CD8-positive, alpha-beta memory T cell (primary cell): ENCODE measurements around the gene SNX27. TPM values are rescaled to one million over a fixed set of nuclear protein-coding genes. Genes with fewer than 3 reads are reported as not detected.

Source experiments
- CTCF ChIA-PET: fragments of 350-600 bp; sonication (Branson Sonifier 250); formaldehyde crosslinking; loops from one replicate; lab custom pipeline; 2021; ENCODE audit warnings: antibody characterized with exemption; lab: Charles Lee
- POLR2A ChIA-PET: fragments of 350-600 bp; sonication (Branson Sonifier 250); formaldehyde crosslinking; loops from one replicate; lab custom pipeline; 2021; ENCODE audit warnings: antibody characterized with exemption; lab: Charles Lee
- DNase-seq, 5 donors: peaks; one replicate each; pipeline versions ENCODE4 v3.0.0 to v3.0.0-alpha.2; 2020 to 2022; ENCODE audit warnings: mixed read lengths in 1 of 5
- H3K27ac ChIP-seq: one replicate; pipeline ENCODE4 v1.7.0; 2013; ENCODE audit warnings: low read depth, mild to moderate bottlenecking, low read length, moderate library complexity
- H3K27me3 ChIP-seq: 2 replicates; pipeline ENCODE4 v1.7.0; 2013; ENCODE audit warnings: low read length, mild to moderate bottlenecking; ENCODE audit not compliant: insufficient read depth, poor library complexity, severe bottlenecking
- H3K36me3 ChIP-seq: 2 replicates; pipeline ENCODE4 v1.7.0; 2013; ENCODE audit warnings: mild to moderate bottlenecking, low read length, moderate library complexity; ENCODE audit not compliant: insufficient read depth
- H3K4me1 ChIP-seq: 2 replicates; pipeline ENCODE4 v1.7.0; 2013; ENCODE audit warnings: mild to moderate bottlenecking, low read length, moderate library complexity; ENCODE audit not compliant: insufficient read depth
- H3K4me3 ChIP-seq: 2 replicates; pipeline ENCODE4 v1.7.0; 2013; ENCODE audit warnings: mild to moderate bottlenecking, low read length
- H3K9me3 ChIP-seq: 2 replicates; pipeline ENCODE4 v1.7.0; 2013; ENCODE audit warnings: mild to moderate bottlenecking, low read length
- H3K27ac Mint-ChIP-seq, 8 donors: one replicate each; pipeline ENCODE4 v1.8.0; 2020 to 2021; ENCODE audit warnings: mixed read lengths in 8 of 8, mild to moderate bottlenecking in 6 of 8, inconsistent platforms in 3 of 8, moderate library complexity in 3 of 8
- H3K27me3 Mint-ChIP-seq, 2 donors: one replicate each; pipeline ENCODE4 v1.8.0; 2020 to 2021; ENCODE audit warnings: mixed read lengths in 2 of 2, mild to moderate bottlenecking in 1 of 2, moderate library complexity in 1 of 2
- H3K36me3 Mint-ChIP-seq, 3 donors: one replicate each; pipeline ENCODE4 v1.8.0; 2020 to 2021; ENCODE audit warnings: mixed read lengths in 3 of 3, inconsistent platforms in 1 of 3, mild to moderate bottlenecking in 1 of 3
- H3K4me1 Mint-ChIP-seq, 3 donors: one replicate each; pipeline ENCODE4 v1.8.0; 2020 to 2021; ENCODE audit warnings: mixed read lengths in 3 of 3, inconsistent platforms in 1 of 3, mild to moderate bottlenecking in 1 of 3
- H3K4me3 Mint-ChIP-seq, 7 donors: one replicate each; pipeline ENCODE4 v1.8.0; 2020 to 2021; ENCODE audit warnings: mixed read lengths in 7 of 7, mild to moderate bottlenecking in 6 of 7, moderate library complexity in 4 of 7, inconsistent platforms in 2 of 7
- H3K9me3 Mint-ChIP-seq, 5 donors: one replicate each; pipeline ENCODE4 v1.8.0; 2020 to 2022; ENCODE audit warnings: mixed read lengths in 5 of 5, mild to moderate bottlenecking in 3 of 5, moderate library complexity in 2 of 5, inconsistent platforms in 1 of 5
- polyA plus RNA-seq: library from polyadenylated mRNA; unstranded; fragments of 300-500 nt; fragmentation: Illumina TruSeq; gene quantifications from one replicate; pipeline ENCODE4 v1.2.3, GENCODE V29; 2021
- total RNA-seq, 2 experiments: library from RNA; stranded (reverse); gene quantifications; one replicate each; pipeline ENCODE4 v1.2.3, GENCODE V29; 2021

SNX27 gene
- total and polyA plus RNA-seq, 3 experiments from 2014 or later: 13.7 to 32.1 (median 30.1) TPM

GRCh38 chr1:151577173-151577572, 34.7 kb upstream of the SNX27 start:
- ChIA-PET POLR2A (no interaction called here), CTCF (interaction anchor here (1.3 kb wide), 1 partner anchor 17 kb away, joined by 5 read pairs; no protein-coding TSS in a partner anchor)

GRCh38 chr1:151578941-151579340, 32.9 kb upstream of the SNX27 start:
- CTCF ChIA-PET: no interaction called here
- Histone ChIP-seq H3K4me3 (no peak overlapping the region), H3K36me3 (no peaks in the 10 kb centered on the region), H3K4me1 (no peaks in the 10 kb centered on the region), H3K27me3 (no peaks in the 10 kb centered on the region), H3K27ac (no peak overlapping the region), H3K9me3 (no peaks in the 10 kb centered on the region)
- no peaks in the 10 kb centered on the region for H3K27me3 Mint-ChIP-seq
- no peaks in the 10 kb centered on the region for H3K9me3 Mint-ChIP-seq
- peaks cover 0 to 9% (median 0%) of the 10 kb centered on the region in 3 donors for H3K36me3 Mint-ChIP-seq
- POLR2A ChIA-PET: no interaction called here
- no peak for DNase-seq
- H3K4me1 Mint-ChIP-seq: no peaks in the 10 kb centered on the region
- H3K27ac Mint-ChIP-seq: no peak overlapping the region
- H3K4me3 Mint-ChIP-seq: no peak overlapping the region

More at GRCh38 chr1:151577173-151577572, 34.7 kb upstream of the SNX27 start:
- H3K27me3 Mint-ChIP-seq: no peaks in the 10 kb centered on the region
- no peaks in the 10 kb centered on the region for H3K9me3 ChIP-seq
- no peaks in the 10 kb centered on the region for H3K9me3 Mint-ChIP-seq
- H3K27me3 ChIP-seq: no peaks in the 10 kb centered on the region
- H3K36me3 Mint-ChIP-seq: peaks cover 0 to 10% (median 0%) of the 10 kb centered on the region in 3 donors
- no peaks in the 10 kb centered on the region for H3K36me3 ChIP-seq
- peak overlapping the region in 1 of 8 donors; percentile 30 for H3K27ac Mint-ChIP-seq
- H3K27ac ChIP-seq: no peak overlapping the region
- H3K4me3 Mint-ChIP-seq: no peak overlapping the region
- no peaks in the 10 kb centered on the region for H3K4me1 Mint-ChIP-seq
- H3K4me3 ChIP-seq: no peak overlapping the region
- H3K4me1 ChIP-seq: no peaks in the 10 kb centered on the region
- no peak for DNase-seq

GRCh38 chr1:151579436-151580225, 32.2 kb upstream of the SNX27 start:
- H3K4me3 ChIP-seq: no peak overlapping the region
- no peaks in the 10 kb centered on the region for H3K27me3 ChIP-seq
- POLR2A ChIA-PET: no interaction called here
- Mint-ChIP-seq H3K27me3 (no peaks in the 10 kb centered on the region), H3K4me1 (no peaks in the 10 kb centered on the region), H3K4me3 (no peak overlapping the region), H3K27ac (peak overlapping the region in 2 of 8 donors; percentile 19 to 43), H3K9me3 (no peaks in the 10 kb centered on the region), H3K36me3 (peaks cover 0 to 6% (median 0%) of the 10 kb centered on the region in 3 donors)
- H3K4me1 ChIP-seq: no peaks in the 10 kb centered on the region
- peak in 1 of 5 donors; percentile 1 for DNase-seq
- H3K9me3 ChIP-seq: no peaks in the 10 kb centered on the region
- CTCF ChIA-PET: no interaction called here
- no peak overlapping the region for H3K27ac ChIP-seq
- no peaks in the 10 kb centered on the region for H3K36me3 ChIP-seq

- H3K27me3 Mint-ChIP-seq: no peaks in the 10 kb centered on the region
- ChIA-PET CTCF (interaction anchor here (0.8 to 2.3 kb wide), 2 partner anchors 13 to 255 kb away, joined by 4 to 9 read pairs; no protein-coding TSS in a partner anchor), POLR2A (no interaction called here)
- H3K4me3 Mint-ChIP-seq: no peak overlapping the region
- Histone ChIP-seq H3K4me3 (no peak overlapping the region), H3K9me3 (no peaks in the 10 kb centered on the region), H3K36me3 (no peaks in the 10 kb centered on the region), H3K4me1 (no peaks in the 10 kb centered on the region), H3K27me3 (no peaks in the 10 kb centered on the region), H3K27ac (no peak overlapping the region)
- DNase-seq: no peak
- peaks cover 0 to 3% (median 0%) of the 10 kb centered on the region in 3 donors for H3K36me3 Mint-ChIP-seq
- no peaks in the 10 kb centered on the region for H3K4me1 Mint-ChIP-seq
- no peaks in the 10 kb centered on the region for H3K9me3 Mint-ChIP-seq
- H3K27ac Mint-ChIP-seq: no peak overlapping the region
Observed at GRCh38 chr1:151581451-151581850, 30.4 kb upstream of the SNX27 start.

- no peaks in the 10 kb centered on the region for H3K27me3 Mint-ChIP-seq
- DNase-seq: no peak
- Histone ChIP-seq H3K4me1 (no peaks in the 10 kb centered on the region), H3K27ac (no peak overlapping the region), H3K9me3 (no peaks in the 10 kb centered on the region), H3K36me3 (no peaks in the 10 kb centered on the region), H3K27me3 (no peaks in the 10 kb centered on the region), H3K4me3 (no peak overlapping the region)
- H3K36me3 Mint-ChIP-seq: peaks cover 0 to 3% (median 0%) of the 10 kb centered on the region in 3 donors
- no peak overlapping the region for H3K27ac Mint-ChIP-seq
- no peaks in the 10 kb centered on the region for H3K4me1 Mint-ChIP-seq
- POLR2A ChIA-PET: no interaction called here
- CTCF ChIA-PET: interaction anchor here (0.8 to 2.3 kb wide), 2 partner anchors 12 to 254 kb away, joined by 4 to 9 read pairs; no protein-coding TSS in a partner anchor
- no peak overlapping the region for H3K4me3 Mint-ChIP-seq
- no peaks in the 10 kb centered on the region for H3K9me3 Mint-ChIP-seq
Observed at GRCh38 chr1:151581921-151582320, 29.9 kb upstream of the SNX27 start.

- peaks cover 0 to 6% of the 10 kb centered on the region in 2 donors for H3K27me3 Mint-ChIP-seq
- CTCF ChIA-PET: no interaction called here
- no peaks in the 10 kb centered on the region for H3K4me1 ChIP-seq
- no peaks in the 10 kb centered on the region for H3K9me3 Mint-ChIP-seq
- H3K27me3 ChIP-seq: no peaks in the 10 kb centered on the region
- H3K27ac ChIP-seq: no peak overlapping the region
- H3K36me3 ChIP-seq: no peaks in the 10 kb centered on the region
- DNase-seq: no peak
- H3K4me3 Mint-ChIP-seq: no peak overlapping the region
- H3K27ac Mint-ChIP-seq: peak overlapping the region in 2 of 8 donors; percentile 51 to 65
- H3K36me3 Mint-ChIP-seq: peaks cover 0 to 2% (median 0%) of the 10 kb centered on the region in 3 donors
- H3K9me3 ChIP-seq: no peaks in the 10 kb centered on the region
- no peaks in the 10 kb centered on the region for H3K4me1 Mint-ChIP-seq
- H3K4me3 ChIP-seq: no peak overlapping the region
- POLR2A ChIA-PET: no interaction called here
Observed at GRCh38 chr1:151583796-151584195, 28.1 kb upstream of the SNX27 start.

GRCh38 chr1:151584278-151584677, 27.6 kb upstream of the SNX27 start:
- H3K36me3 ChIP-seq: no peaks in the 10 kb centered on the region
- H3K4me1 Mint-ChIP-seq: no peaks in the 10 kb centered on the region
- no peaks in the 10 kb centered on the region for H3K27me3 ChIP-seq
- peak overlapping the region in 2 of 8 donors; percentile 45 to 67 for H3K27ac Mint-ChIP-seq
- H3K9me3 ChIP-seq: no peaks in the 10 kb centered on the region
- ChIA-PET POLR2A (no interaction called here), CTCF (no interaction called here)
- H3K36me3 Mint-ChIP-seq: peaks cover 0 to 2% (median 0%) of the 10 kb centered on the region in 3 donors
- no peak overlapping the region for H3K4me3 Mint-ChIP-seq
- H3K9me3 Mint-ChIP-seq: no peaks in the 10 kb centered on the region
- no peaks in the 10 kb centered on the region for H3K4me1 ChIP-seq
- no peak overlapping the region for H3K4me3 ChIP-seq
- H3K27ac ChIP-seq: no peak overlapping the region
- H3K27me3 Mint-ChIP-seq: peaks cover 0 to 6% of the 10 kb centered on the region in 2 donors
- DNase-seq: no peak

- H3K27ac Mint-ChIP-seq: no peak overlapping the region
Observed at GRCh38 chr1:151584780-151585179, 27.1 kb upstream of the SNX27 start.

More at GRCh38 chr1:151584780-151585179, 27.1 kb upstream of the SNX27 start:
- H3K27me3 ChIP-seq: no peaks in the 10 kb centered on the region
- no peaks in the 10 kb centered on the region for H3K36me3 ChIP-seq
- H3K36me3 Mint-ChIP-seq: no peaks in the 10 kb centered on the region
- no peaks in the 10 kb centered on the region for H3K9me3 ChIP-seq
- H3K27ac ChIP-seq: no peak overlapping the region
- no peaks in the 10 kb centered on the region for H3K4me1 ChIP-seq
- no peak for DNase-seq
- no peaks in the 10 kb centered on the region for H3K4me1 Mint-ChIP-seq
- no peak overlapping the region for H3K4me3 Mint-ChIP-seq
- no peaks in the 10 kb centered on the region for H3K9me3 Mint-ChIP-seq
- ChIA-PET POLR2A (no interaction called here), CTCF (no interaction called here)
- H3K4me3 ChIP-seq: no peak overlapping the region
- H3K27me3 Mint-ChIP-seq: peaks cover 0 to 7% of the 10 kb centered on the region in 2 donors
